ENCODE data around the gene BSCL2.

The BSCL2 gene

DNA sequence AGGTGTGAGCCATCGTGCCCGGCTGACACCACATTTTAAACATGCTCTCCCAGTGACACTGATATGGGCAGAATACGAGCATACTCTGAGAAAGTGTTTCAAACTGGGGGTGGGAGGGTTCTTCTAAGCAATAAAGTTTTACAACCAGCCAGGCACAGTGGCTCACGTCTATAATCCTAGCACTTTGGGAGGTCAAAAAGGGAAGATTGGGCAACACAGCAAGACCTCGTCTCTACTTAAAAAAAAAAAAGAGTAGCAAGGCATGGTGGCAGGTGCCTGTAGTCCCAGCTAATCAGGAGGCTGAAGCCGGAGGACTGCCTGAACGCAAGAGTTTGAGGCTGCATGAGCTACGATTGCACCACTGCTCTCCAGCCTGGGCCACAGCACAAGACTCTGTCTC, 63.0 kb downstream of the BSCL2 start:
- Histone ChIP-seq H3K36me3 (ENCODE audit: control insufficient read depth, insufficient read depth, low read length) (peaks cover 61% of the 10 kb centered on the region), H3K27ac (ENCODE audit: low read depth, low read length, severe bottlenecking) (no peak overlapping the region), H3K4me1 (ENCODE audit: control insufficient read depth, insufficient read depth, low read length, poor library complexity, severe bottlenecking) (peaks cover 8% of the 10 kb centered on the region), H3K9me3 (ENCODE audit: control insufficient read depth, low read length) (no peaks in the 10 kb centered on the region), H3K4me3 (ENCODE audit: extremely low read depth, insufficient read depth, low read length, poor library complexity, severe bottlenecking) (no peak overlapping the region)
- 95 to 100% methylated on average over 3 to 6 of the region's 8 CpGs for WGBS, 2 experiments (ENCODE audit: insufficient coverage in 2 of 2)

All from mesodermal cell (in vitro differentiated cells).